SW480 (cell line): ENCODE data around the gene ALDH4A1.
"Not testable (repeated sequence)": the region's sequence is repeated elsewhere in the genome, so short reads cannot be mapped to it uniquely, and the experiment has no call there.

ENCODE experiments used
- DNase-seq: peaks from one replicate; pipeline ENCODE4 v3.0.0-alpha.2; 2016; ENCODE audit warnings: low spot score

The ALDH4A1 gene

GRCh38 chr1:18900303-18900841 lies 2.0 kb downstream of the ALDH4A1 start:
- DNase-seq = no peak

- no peak for DNase-seq
Observed at GRCh38 chr1:18899363-18900049, 2.8 kb downstream of the ALDH4A1 start.

- DNase-seq = no peak
Observed at GRCh38 chr1:18898567-18898966, 3.8 kb downstream of the ALDH4A1 start.

- no peak for DNase-seq
Observed at GRCh38 chr1:18895317-18895716, 7.0 kb downstream of the ALDH4A1 start.

- DNase-seq = no peak
Observed at GRCh38 chr1:18893120-18893519, 9.2 kb downstream of the ALDH4A1 start.

- not testable (repeated sequence) for DNase-seq
Observed at GRCh38 chr1:18891858-18892257, 10.5 kb downstream of the ALDH4A1 start.

- DNase-seq = no peak
Observed at GRCh38 chr1:18891426-18891780, 11.0 kb downstream of the ALDH4A1 start.

GRCh38 chr1:18890706-18891425 lies 11.5 kb downstream of the ALDH4A1 start:
- DNase-seq = no peak

- no peak for DNase-seq
Observed at GRCh38 chr1:18886003-18886335, 16.4 kb downstream of the ALDH4A1 start.

- DNase-seq = no peak
Observed at GRCh38 chr1:18885311-18886002, 16.9 kb downstream of the ALDH4A1 start.

- DNase-seq = no peak
Observed at GRCh38 chr1:18884727-18885126, 17.6 kb downstream of the ALDH4A1 start.

- DNase-seq = no peak
Observed at GRCh38 chr1:18884419-18884717, 18.0 kb downstream of the ALDH4A1 start.

- DNase-seq = peak; percentile 35
Observed at GRCh38 chr1:18883636-18884418, 18.5 kb downstream of the ALDH4A1 start.

GRCh38 chr1:18883079-18883478 lies 19.3 kb downstream of the ALDH4A1 start:
- no peak for DNase-seq

- DNase-seq = no peak
Observed at GRCh38 chr1:18882486-18882885, 19.9 kb downstream of the ALDH4A1 start.

GRCh38 chr1:18881642-18882431 lies 20.5 kb downstream of the ALDH4A1 start:
- no peak for DNase-seq

- no peak for DNase-seq
Observed at GRCh38 chr1:18881164-18881563, 21.2 kb downstream of the ALDH4A1 start.

GRCh38 chr1:18880585-18880984 lies 21.8 kb downstream of the ALDH4A1 start:
- no peak for DNase-seq

GRCh38 chr1:18879791-18880309 lies 22.5 kb downstream of the ALDH4A1 start:
- DNase-seq = peak; percentile 43

- DNase-seq = no peak
Observed at GRCh38 chr1:18879215-18879790, 23.1 kb downstream of the ALDH4A1 start.
